Measurements from ENCODE around the gene TCAIM. TPM values are rescaled to one million over a fixed set of nuclear protein-coding genes. Genes with fewer than 3 reads are reported as not detected.
A peak's percentile ranks its signal among the peaks of the same experiment; 100 is the strongest.
"Not testable (repeated sequence)": the region's sequence is repeated elsewhere in the genome, so short reads cannot be mapped to it uniquely, and the experiment has no call there.

TCAIM gene
- total RNA-seq, 1 donor from 2014 or later = 19.9 TPM

DNA sequence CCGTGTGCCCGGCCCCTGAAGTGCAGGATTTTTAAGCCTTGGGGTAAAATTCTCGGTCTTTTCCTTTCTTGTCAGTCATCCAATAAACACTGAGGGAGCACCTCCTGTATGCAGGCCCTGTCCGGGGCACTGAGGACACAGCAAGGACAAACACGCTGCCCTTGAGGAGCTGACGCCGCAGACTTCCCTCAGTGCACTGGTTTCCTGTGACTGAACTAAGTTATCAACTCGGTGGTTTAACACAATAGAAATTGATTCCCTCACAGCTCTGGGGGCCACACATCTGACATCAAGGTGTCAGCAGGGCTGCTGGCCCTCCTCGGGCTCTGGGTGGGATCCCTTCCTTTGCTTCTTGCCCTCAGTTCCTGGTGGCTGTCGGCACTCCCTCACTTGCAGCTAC lies 73.8 kb downstream of the TCAIM start:
- no peak for DNase-seq (ENCODE audit: low spot score)

- no peak for DNase-seq (ENCODE audit: low spot score)
These were observed 76.0 kb downstream of the TCAIM start for GRCh38 chr3:44414517-44415090.

- no peak for DNase-seq (ENCODE audit: low spot score)
These were observed 76.9 kb downstream of the TCAIM start for GRCh38 chr3:44415421-44415820.

DNA sequence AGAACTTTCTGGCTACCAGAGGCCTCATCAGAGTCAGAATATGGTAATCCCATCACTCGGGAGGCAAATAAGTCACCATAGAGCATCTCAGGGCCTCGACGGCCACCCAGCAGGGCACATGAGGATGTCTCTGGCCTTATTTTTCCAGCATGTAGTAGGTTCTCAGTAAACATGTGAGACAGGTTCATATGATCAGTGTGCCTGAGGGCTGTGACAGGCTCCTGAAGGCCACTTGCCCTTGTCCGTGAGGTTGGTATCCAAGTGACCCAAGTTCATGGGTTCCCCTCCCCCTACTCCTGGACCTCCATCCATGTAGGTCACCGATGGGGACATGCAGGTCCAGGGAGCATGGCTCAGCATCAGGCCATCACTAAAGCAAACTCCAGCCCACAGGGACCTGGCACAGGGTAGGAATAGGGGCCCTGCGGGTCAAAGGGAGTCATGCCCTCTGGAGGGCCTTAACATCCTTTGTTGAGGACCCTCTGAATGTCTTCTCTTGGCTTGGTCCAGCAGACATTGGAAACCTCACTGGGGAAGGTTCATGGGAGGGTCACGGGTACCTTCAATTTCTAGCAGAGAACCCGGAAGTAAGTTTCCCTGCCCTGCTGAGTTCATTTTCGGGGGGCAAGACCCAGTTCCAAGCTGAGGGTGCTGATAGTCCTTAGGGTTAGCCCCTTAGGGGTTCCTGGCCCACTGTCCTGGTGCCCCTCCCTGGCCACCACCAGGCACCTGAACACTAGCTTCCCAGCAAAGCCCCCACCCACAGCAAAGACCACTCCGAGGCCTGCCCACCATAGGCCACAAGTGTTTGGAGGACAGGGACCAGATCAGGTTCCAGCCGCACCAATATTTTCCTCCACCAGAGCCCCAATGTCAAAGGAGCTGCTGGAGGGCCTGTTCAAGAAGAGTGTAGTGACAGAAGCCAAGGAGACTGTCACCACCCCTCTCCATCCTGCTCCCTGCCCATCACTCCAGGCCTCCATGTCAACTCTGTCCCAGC lies 77.8 kb downstream of the TCAIM start:
- no peak for DNase-seq (ENCODE audit: low spot score)

DNA sequence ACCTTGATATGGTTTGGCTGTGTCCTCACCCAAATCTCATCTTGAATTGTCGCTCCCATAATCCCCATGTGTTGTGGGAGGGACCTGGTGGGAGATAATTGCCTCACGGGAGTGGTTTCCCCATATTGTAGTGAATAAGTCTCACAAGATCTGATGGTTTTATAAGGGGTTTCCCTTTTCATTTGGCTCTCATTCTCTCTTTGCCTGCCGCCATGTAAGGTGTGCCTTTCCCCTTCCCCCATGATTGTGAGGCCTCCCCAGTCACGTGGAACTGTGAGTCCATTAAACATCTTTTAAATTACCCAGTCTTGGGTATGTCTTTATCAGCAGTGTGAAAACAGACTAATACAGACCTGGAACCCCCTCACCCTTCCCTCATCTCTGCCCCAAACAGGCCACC lies 79.6 kb downstream of the TCAIM start:
- not testable (repeated sequence) for DNase-seq (ENCODE audit: low spot score)

DNA sequence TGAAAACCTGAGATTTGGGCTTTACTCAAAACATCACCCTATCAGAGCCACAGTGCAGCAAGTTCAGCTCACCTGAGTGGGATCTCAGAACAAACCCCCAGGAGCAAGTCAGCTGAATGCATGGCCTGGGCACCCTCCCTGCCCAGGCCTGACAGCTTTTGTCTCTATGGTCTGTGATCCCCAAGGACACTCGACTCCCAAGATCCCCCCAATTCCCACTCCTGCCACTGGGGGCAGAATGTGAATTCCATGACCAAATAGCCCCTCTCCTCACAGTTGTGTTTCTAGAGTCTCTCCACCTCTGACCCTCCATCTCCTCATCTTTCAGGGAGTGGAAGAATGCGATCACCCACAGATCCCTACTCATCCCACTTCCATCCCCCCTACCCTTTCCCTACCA lies 80.0 kb downstream of the TCAIM start:
- DNase-seq (ENCODE audit: low spot score) = peak; percentile 53

DNA sequence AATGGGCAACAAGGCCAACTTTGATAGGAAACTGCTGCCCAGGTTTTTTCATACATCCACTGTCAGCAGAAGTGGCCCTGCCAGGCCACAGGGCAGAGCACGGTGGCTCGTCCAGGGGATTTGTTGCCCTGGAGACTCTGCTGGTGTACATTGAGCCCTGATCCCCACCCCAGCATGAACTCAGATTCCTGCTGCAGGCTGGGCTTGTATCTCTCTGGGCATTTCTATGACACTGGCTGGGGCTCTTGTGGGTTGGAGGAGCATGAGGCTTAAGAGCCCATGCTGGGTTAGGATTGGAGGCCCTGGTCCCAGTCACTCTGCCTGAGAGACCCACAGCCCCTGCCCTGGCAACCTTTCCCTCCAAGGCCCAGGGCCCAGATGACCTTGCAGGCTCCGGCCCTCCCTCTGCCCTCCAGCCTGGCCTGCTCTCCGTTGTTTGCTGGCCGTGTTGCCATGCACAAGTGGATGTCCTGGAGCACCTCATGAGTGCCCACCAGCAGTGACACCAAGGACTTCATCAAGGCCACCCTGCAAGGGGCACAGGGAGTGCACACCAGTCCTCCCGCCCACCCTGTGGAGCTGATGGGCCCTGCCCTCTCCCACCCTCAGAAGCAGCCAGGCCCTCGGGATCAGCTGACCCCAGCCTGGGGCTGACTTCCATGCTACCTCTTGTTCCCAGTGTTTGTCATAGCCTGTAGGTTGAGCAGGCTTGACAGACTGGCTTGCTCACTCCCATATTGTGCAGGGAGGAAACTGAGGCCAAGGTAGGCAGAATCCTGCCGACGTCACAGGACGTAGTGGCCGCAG lies 80.8 kb downstream of the TCAIM start:
- peak; percentile 68 for DNase-seq (ENCODE audit: low spot score)

- DNase-seq (ENCODE audit: low spot score) = peak; percentile 79
These were observed 81.5 kb downstream of the TCAIM start for GRCh38 chr3:44419923-44420650.

DNA sequence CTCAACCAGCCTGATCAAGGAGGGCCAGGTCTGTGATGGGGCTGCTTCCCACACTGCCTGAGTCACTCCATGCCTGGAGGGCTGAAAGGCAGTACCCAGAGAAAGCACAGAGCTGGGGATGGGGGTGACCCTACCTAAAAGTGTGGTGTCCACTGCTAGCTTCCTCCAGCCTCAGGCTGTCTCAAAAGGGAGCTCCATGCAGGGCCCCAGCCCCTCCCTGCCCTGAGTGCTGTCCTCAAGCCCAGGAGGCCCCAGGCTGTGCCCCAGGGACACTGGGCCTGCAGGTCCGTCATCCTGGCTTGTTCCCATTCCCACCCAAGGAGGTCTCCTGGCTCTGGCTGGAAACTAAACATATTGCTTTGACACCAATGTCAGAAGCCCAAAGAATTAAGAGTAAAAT lies 82.1 kb downstream of the TCAIM start:
- no peak for DNase-seq (ENCODE audit: low spot score)

GRCh38 chr3:44421280-44421679 lies 82.7 kb downstream of the TCAIM start:
- peak; percentile 81 for DNase-seq (ENCODE audit: low spot score)

DNA sequence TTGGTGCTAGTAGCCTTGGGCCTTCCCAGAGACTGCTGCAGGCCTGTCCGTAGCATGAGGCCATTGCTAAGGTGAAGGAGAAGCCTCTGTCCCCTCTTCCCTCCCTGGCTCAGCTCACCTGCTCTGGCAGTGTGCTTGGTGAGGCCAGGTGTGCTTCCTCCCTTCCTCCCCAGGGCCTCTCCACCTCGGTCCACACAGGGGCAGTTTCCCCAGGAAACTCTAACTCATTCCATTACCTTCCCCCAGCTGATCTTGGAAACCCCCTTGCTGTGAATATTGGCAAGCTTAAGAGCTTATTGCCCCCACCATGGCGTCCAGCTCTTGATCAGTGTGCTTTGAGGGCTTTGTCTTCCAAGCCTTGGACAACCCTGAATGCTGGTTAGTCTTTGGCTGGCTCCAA lies 86.2 kb downstream of the TCAIM start:
- DNase-seq (ENCODE audit: low spot score) = peak; percentile 51

DNA sequence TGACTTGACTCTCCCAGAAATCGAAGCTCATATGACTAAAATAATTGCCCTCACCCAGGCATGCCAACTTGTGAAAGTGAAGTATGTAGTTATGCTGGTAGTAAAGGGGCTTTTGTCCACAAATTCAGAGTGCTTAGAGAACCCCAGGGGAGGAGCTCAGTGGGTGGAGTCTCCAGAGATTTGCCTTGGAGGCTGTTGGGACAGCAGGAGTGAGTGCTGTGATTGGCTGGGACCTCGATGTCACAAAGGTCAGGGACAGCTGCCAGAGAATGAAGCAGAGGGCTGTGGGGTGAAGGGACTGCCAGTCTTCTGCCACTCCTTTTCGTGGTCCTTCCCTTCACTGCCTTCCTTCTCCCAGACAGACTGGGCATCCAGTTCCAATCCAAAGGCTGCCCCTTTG lies 89.1 kb downstream of the TCAIM start:
- DNase-seq (ENCODE audit: low spot score) = peak; percentile 57

- peak; percentile 81 for DNase-seq (ENCODE audit: low spot score)
These were observed 90.3 kb downstream of the TCAIM start for GRCh38 chr3:44428910-44429309.

GRCh38 chr3:44429459-44429858 lies 90.9 kb downstream of the TCAIM start:
- DNase-seq (ENCODE audit: low spot score) = no peak

GRCh38 chr3:44430466-44430865 lies 91.9 kb downstream of the TCAIM start:
- DNase-seq (ENCODE audit: low spot score) = no peak

DNA sequence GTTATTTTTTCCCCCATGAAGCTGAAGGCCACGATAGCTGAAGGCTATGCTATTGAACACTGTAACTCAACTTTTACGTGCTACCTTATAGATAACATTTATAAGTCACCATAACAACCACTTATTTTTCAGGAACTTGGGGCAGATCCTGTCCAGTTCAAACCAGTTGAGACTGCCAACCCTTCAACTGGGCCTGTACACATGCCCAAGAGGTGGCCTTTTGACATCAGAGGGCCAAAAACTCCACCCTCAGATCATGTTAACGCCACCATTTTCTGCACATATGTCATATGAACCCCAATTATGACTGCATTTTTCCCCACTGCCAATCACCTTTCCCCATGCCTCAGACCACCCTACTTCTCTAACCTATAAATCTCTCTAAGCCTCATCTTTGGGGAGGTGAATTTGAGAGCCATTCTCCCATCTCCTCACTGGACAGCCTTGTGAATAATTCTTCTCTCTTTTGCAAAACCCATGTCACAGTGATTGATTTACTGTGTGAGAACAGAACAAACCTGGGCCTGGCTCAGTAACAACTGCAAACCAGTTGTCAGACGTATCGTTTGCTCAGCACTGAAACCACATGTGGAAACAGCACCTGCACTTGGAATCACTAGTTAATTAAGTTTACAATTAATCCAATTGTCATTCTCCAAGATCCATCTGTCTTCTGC lies 96.4 kb downstream of the TCAIM start:
- no peak for DNase-seq (ENCODE audit: low spot score)

- no peak for DNase-seq (ENCODE audit: low spot score)
These were observed 97.6 kb downstream of the TCAIM start for GRCh38 chr3:44436181-44436580.

DNA sequence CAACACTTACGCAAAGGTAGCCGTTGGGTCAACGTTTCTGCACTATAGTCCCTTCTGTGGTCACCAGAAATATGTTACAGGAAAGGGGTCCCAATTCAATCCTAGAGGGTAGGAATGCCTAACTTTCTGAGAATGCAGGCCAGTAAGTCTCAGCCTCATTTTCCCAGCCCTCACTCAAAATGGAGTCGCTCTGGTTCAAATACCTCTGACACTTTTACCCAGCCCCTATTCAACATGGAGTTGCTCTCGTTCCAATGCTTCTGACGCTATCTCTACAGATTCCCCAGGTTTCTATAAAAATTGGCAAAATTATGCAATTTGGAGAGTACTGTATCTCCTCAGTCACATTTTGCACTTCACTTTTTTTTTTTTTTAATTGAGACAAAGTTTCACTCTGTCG lies 99.2 kb downstream of the TCAIM start:
- no peak for DNase-seq (ENCODE audit: low spot score)

- DNase-seq (ENCODE audit: low spot score) = peak; percentile 87
These were observed 101.1 kb downstream of the TCAIM start for GRCh38 chr3:44439499-44440295.
